CD4-positive, alpha-beta memory T cell (primary cell): Measurements from ENCODE around the gene CYTH1. TPM values are rescaled to one million over a fixed set of nuclear protein-coding genes. Genes with fewer than 3 reads are reported as not detected.

Source experiments
- CTCF ChIA-PET: fragments of 350-600 bp; sonication (Branson Sonifier 250); formaldehyde crosslinking; loops from one replicate; lab custom pipeline; 2021; ENCODE audit warnings: inconsistent platforms; ENCODE audit not compliant: partially characterized antibody; lab: Charles Lee
- POLR2A ChIA-PET: fragments of 350-600 bp; sonication (Branson Sonifier 250); formaldehyde crosslinking; loops from one replicate; lab custom pipeline; 2021; ENCODE audit not compliant: partially characterized antibody; lab: Charles Lee
- DNase-seq, 5 donors: peaks; one replicate each; pipeline versions ENCODE4 v3.0.0 to v3.0.0-alpha.2; 2020 to 2022; ENCODE audit warnings: mixed read lengths in 1 of 5
- H3K27ac ChIP-seq: one replicate; pipeline ENCODE4 v1.7.0; 2013; ENCODE audit warnings: low read depth, low read length
- H3K27me3 ChIP-seq: 2 replicates; pipeline ENCODE4 v1.7.0; 2013; ENCODE audit warnings: mild to moderate bottlenecking, low read length, moderate library complexity; ENCODE audit not compliant: insufficient read depth
- H3K36me3 ChIP-seq: 2 replicates; pipeline ENCODE4 v1.7.0; 2013; ENCODE audit warnings: mild to moderate bottlenecking, low read length, moderate library complexity; ENCODE audit not compliant: insufficient read depth
- H3K4me1 ChIP-seq: 2 replicates; pipeline ENCODE4 v1.7.0; 2013; ENCODE audit warnings: mild to moderate bottlenecking, low read length, moderate library complexity; ENCODE audit not compliant: insufficient read depth
- H3K4me3 ChIP-seq, 2 donors: one replicate each; pipeline ENCODE4 v1.7.0; 2013; ENCODE audit warnings: low read length in 2 of 2, mild to moderate bottlenecking in 1 of 2
- H3K9me3 ChIP-seq, 2 donors: one replicate each; pipeline ENCODE4 v1.7.0; 2013; ENCODE audit warnings: low read length in 2 of 2, control low read depth in 1 of 2; ENCODE audit not compliant: control insufficient read depth in 1 of 2
- H3K27ac Mint-ChIP-seq, 7 donors: one replicate each; pipeline ENCODE4 v1.8.0; 2020 to 2021; ENCODE audit warnings: mixed read lengths in 7 of 7, mild to moderate bottlenecking in 6 of 7, inconsistent platforms in 3 of 7, moderate library complexity in 3 of 7
- H3K27me3 Mint-ChIP-seq, 2 donors: one replicate each; pipeline ENCODE4 v1.8.0; 2020 to 2021; ENCODE audit warnings: mixed read lengths in 2 of 2
- H3K36me3 Mint-ChIP-seq, 2 donors: one replicate each; pipeline ENCODE4 v1.8.0; 2020 to 2021; ENCODE audit warnings: mixed read lengths in 2 of 2, inconsistent platforms in 1 of 2, mild to moderate bottlenecking in 1 of 2
- H3K4me1 Mint-ChIP-seq, 4 donors: one replicate each; pipeline ENCODE4 v1.8.0; 2020 to 2021; ENCODE audit warnings: mixed read lengths in 4 of 4, mild to moderate bottlenecking in 1 of 4
- H3K4me3 Mint-ChIP-seq, 8 donors: one replicate each; pipeline ENCODE4 v1.8.0; 2020 to 2021; ENCODE audit warnings: mixed read lengths in 8 of 8, mild to moderate bottlenecking in 7 of 8, moderate library complexity in 6 of 8, inconsistent platforms in 3 of 8
- H3K9me3 Mint-ChIP-seq, 8 donors: one replicate each; pipeline ENCODE4 v1.8.0; 2020 to 2021; ENCODE audit warnings: mixed read lengths in 8 of 8, mild to moderate bottlenecking in 5 of 8, inconsistent platforms in 3 of 8, moderate library complexity in 1 of 8
- intact Hi-C: fragments of 100-400 bp; cut with micrococcal nuclease; formaldehyde crosslinking; loops from one replicate; pipeline ENCODE4 v1.15.1; 2023
- polyA plus RNA-seq, 2 donors: library from polyadenylated mRNA; unstranded; fragments of 300-500 nt; fragmentation: Illumina TruSeq; gene quantifications; one replicate each; pipeline ENCODE4 v1.2.3, GENCODE V29; 2021
- total RNA-seq, 2 experiments: library from RNA; stranded (reverse); gene quantifications; one replicate each; pipeline ENCODE4 v1.2.3, GENCODE V29; 2021

The CYTH1 gene
- total and polyA plus RNA-seq, 4 experiments from 2014 or later, result 271 to 390 (median 375) TPM

GRCh38 chr17:78763561-78763960 is 18.5 kb downstream of the CYTH1 start:
- peaks cover 96% of the 10 kb centered on the region for H3K4me1 ChIP-seq
- H3K27me3 ChIP-seq, result no peaks in the 10 kb centered on the region
- intact Hi-C loops, result no loop called here

GRCh38 chr17:78761789-78762406 is 20.2 kb downstream of the CYTH1 start:
- H3K4me3 ChIP-seq, result peak overlapping the region; percentile 1 to 11

More at GRCh38 chr17:78763561-78763960, 18.5 kb downstream of the CYTH1 start:
- H3K27me3 Mint-ChIP-seq, result no peaks in the 10 kb centered on the region
- H3K36me3 Mint-ChIP-seq, result peaks cover 6 to 29% of the 10 kb centered on the region in 2 donors
- H3K27ac ChIP-seq, result no peak overlapping the region
- CTCF ChIA-PET, result interaction anchor here (1.0 to 4.7 kb wide), 3 partner anchors 15 to 74 kb away, joined by 4 to 21 read pairs (median 4); no protein-coding TSS in a partner anchor
- no peak for DNase-seq
- no peaks in the 10 kb centered on the region for H3K36me3 ChIP-seq
- H3K27ac Mint-ChIP-seq, result peak overlapping the region in 4 of 7 donors; percentile 85 to 96 (median 88)
- H3K4me1 Mint-ChIP-seq, result peaks cover 26 to 52% (median 48%) of the 10 kb centered on the region in 4 donors
- H3K4me3 Mint-ChIP-seq, result peak overlapping the region in 5 of 8 donors; percentile 38 to 84 (median 60)
- H3K9me3 Mint-ChIP-seq, result no peaks in the 10 kb centered on the region
- no peak overlapping the region for H3K4me3 ChIP-seq
- H3K9me3 ChIP-seq, result no peaks in the 10 kb centered on the region
- POLR2A ChIA-PET, result interaction anchor here (1.0 to 28.3 kb wide), 8 partner anchors 11 to 41 kb away, joined by 3 to 961 read pairs (median 5); partner anchors contain the start of gene CYTH1

GRCh38 chr17:78759969-78760352 is 22.1 kb downstream of the CYTH1 start:
- peaks cover 9 to 35% of the 10 kb centered on the region in 2 donors for H3K36me3 Mint-ChIP-seq
- intact Hi-C loops, result loop anchor here (1.0 kb wide), 3 partner anchors 12 to 19 kb away; no protein-coding TSS in a partner anchor
- peak in 1 of 5 donors; percentile 24 for DNase-seq
- Histone ChIP-seq H3K27ac (peak overlapping the region; percentile 88), H3K27me3 (no peaks in the 10 kb centered on the region), H3K4me3 (peak overlapping the region; percentile 26 to 32), H3K4me1 (peaks cover 95% of the 10 kb centered on the region), H3K36me3 (no peaks in the 10 kb centered on the region), H3K9me3 (no peaks in the 10 kb centered on the region)
- CTCF ChIA-PET, result interaction anchor here (0.7 to 1.9 kb wide), 6 partner anchors 8 to 51 kb away, joined by 3 to 24 read pairs (median 4); no protein-coding TSS in a partner anchor
- peaks cover 0 to 2% (median 0%) of the 10 kb centered on the region in 8 donors for H3K9me3 Mint-ChIP-seq
- H3K4me3 Mint-ChIP-seq, result peak overlapping the region; percentile 67 to 92 (median 83)
- peak overlapping the region; percentile 91 to 99 (median 98) for H3K27ac Mint-ChIP-seq
- POLR2A ChIA-PET, result interaction anchor here (1.0 to 28.3 kb wide), 12 partner anchors 12 to 59 kb away, joined by 3 to 961 read pairs (median 8); partner anchors contain the start of gene CYTH1
- H3K27me3 Mint-ChIP-seq, result no peaks in the 10 kb centered on the region
- peaks cover 58 to 84% (median 61%) of the 10 kb centered on the region in 4 donors for H3K4me1 Mint-ChIP-seq

More at GRCh38 chr17:78761789-78762406, 20.2 kb downstream of the CYTH1 start:
- Histone ChIP-seq H3K9me3 (no peaks in the 10 kb centered on the region), H3K27ac (peak overlapping the region; percentile 30), H3K27me3 (no peaks in the 10 kb centered on the region), H3K4me1 (peaks cover 96% of the 10 kb centered on the region), H3K36me3 (no peaks in the 10 kb centered on the region)
- H3K36me3 Mint-ChIP-seq, result peaks cover 6 to 32% of the 10 kb centered on the region in 2 donors
- intact Hi-C loops, result no loop called here
- H3K27me3 Mint-ChIP-seq, result no peaks in the 10 kb centered on the region
- POLR2A ChIA-PET, result interaction anchor here (0.5 to 28.3 kb wide), 11 partner anchors 9 to 57 kb away, joined by 3 to 961 read pairs (median 3); partner anchors contain the start of gene CYTH1
- DNase-seq, result peak in 1 of 5 donors; percentile 49
- peaks cover 40 to 69% (median 56%) of the 10 kb centered on the region in 4 donors for H3K4me1 Mint-ChIP-seq
- CTCF ChIA-PET, result interaction anchor here (1.1 to 1.4 kb wide), 2 partner anchors 10 to 24 kb away, joined by 3 read pairs; no protein-coding TSS in a partner anchor
- H3K27ac Mint-ChIP-seq, result peak overlapping the region; percentile 72 to 96 (median 89)
- H3K9me3 Mint-ChIP-seq, result no peaks in the 10 kb centered on the region
- peak overlapping the region; percentile 38 to 84 (median 68) for H3K4me3 Mint-ChIP-seq

- DNase-seq, result peak; percentile 87 to 95 (median 92)
- no peaks in the 10 kb centered on the region for H3K27me3 Mint-ChIP-seq
- Histone ChIP-seq H3K4me3 (peak overlapping the region; percentile 26 to 51), H3K4me1 (peaks cover 94% of the 10 kb centered on the region), H3K9me3 (no peaks in the 10 kb centered on the region), H3K27ac (peak overlapping the region; percentile 88), H3K27me3 (no peaks in the 10 kb centered on the region), H3K36me3 (no peaks in the 10 kb centered on the region)
- ChIA-PET CTCF (interaction anchor here (0.7 to 1.9 kb wide), 8 partner anchors 8 to 51 kb away, joined by 3 to 24 read pairs (median 4); no protein-coding TSS in a partner anchor), POLR2A (interaction anchor here (0.7 to 28.3 kb wide), 18 partner anchors 11 to 1318 kb away, joined by 3 to 961 read pairs (median 6); partner anchors contain the start of genes CYTH1 and TMC8)
- peaks cover 9 to 30% of the 10 kb centered on the region in 2 donors for H3K36me3 Mint-ChIP-seq
- H3K27ac Mint-ChIP-seq, result peak overlapping the region; percentile 91 to 99 (median 98)
- intact Hi-C loops, result loop anchor here (1.0 kb wide), 3 partner anchors 11 to 20 kb away; no protein-coding TSS in a partner anchor
- peak overlapping the region; percentile 67 to 92 (median 83) for H3K4me3 Mint-ChIP-seq
- H3K4me1 Mint-ChIP-seq, result peaks cover 56 to 88% (median 61%) of the 10 kb centered on the region in 4 donors
- H3K9me3 Mint-ChIP-seq, result peaks cover 0 to 2% (median 0%) of the 10 kb centered on the region in 8 donors
Observed at GRCh38 chr17:78759203-78759968, 22.7 kb downstream of the CYTH1 start.

GRCh38 chr17:78753316-78754250 is 28.5 kb downstream of the CYTH1 start:
- intact Hi-C loops, result no loop called here
- CTCF ChIA-PET, result no interaction called here

More at GRCh38 chr17:78753316-78754250, 28.5 kb downstream of the CYTH1 start:
- Mint-ChIP-seq H3K27me3 (no peaks in the 10 kb centered on the region), H3K4me1 (peaks cover 62 to 92% (median 80%) of the 10 kb centered on the region in 4 donors), H3K4me3 (peak overlapping the region; percentile 69 to 88 (median 76)), H3K27ac (peak overlapping the region; percentile 91 to 97 (median 95)), H3K9me3 (peaks cover 0 to 5% (median 0%) of the 10 kb centered on the region in 8 donors), H3K36me3 (peaks cover 9 to 30% of the 10 kb centered on the region in 2 donors)
- Histone ChIP-seq H3K27me3 (no peaks in the 10 kb centered on the region), H3K4me3 (no peak overlapping the region), H3K9me3 (no peaks in the 10 kb centered on the region), H3K4me1 (peaks cover 96% of the 10 kb centered on the region), H3K27ac (peak overlapping the region; percentile 55), H3K36me3 (no peaks in the 10 kb centered on the region)
- peak in 2 of 5 donors; percentile 41 to 76 for DNase-seq
- POLR2A ChIA-PET, result interaction anchor here (0.7 to 28.3 kb wide), 6 partner anchors 8 to 66 kb away, joined by 3 to 961 read pairs (median 4); partner anchors contain the start of gene CYTH1
